GM23248 (cell line): ENCODE results near the gene GP2. TPM values are rescaled to one million over a fixed set of nuclear protein-coding genes. Genes with fewer than 3 reads are reported as not detected.

ENCODE experiments used
- DNase-seq: peaks from one replicate; pipeline ENCODE4 v3.0.0-alpha.2; 2015
- H2AFZ ChIP-seq: fragments of 200-600 bp; sonication (generic); 2 replicates; pipeline ENCODE4 v1.6.1; 2016; ENCODE audit warnings: antibody characterized with exemption
- H3F3A ChIP-seq: fragments of 200-600 bp; sonication (generic); 2 replicates; pipeline ENCODE4 v1.6.1; 2016; ENCODE audit warnings: mild to moderate bottlenecking, antibody characterized with exemption, mixed run types; ENCODE audit not compliant: insufficient read depth
- H3K27ac ChIP-seq: fragments of 200-600 bp; sonication (generic); 2 replicates; pipeline ENCODE4 v1.5.1; 2016; ENCODE audit warnings: mild to moderate bottlenecking
- H3K27me3 ChIP-seq: fragments of 200-600 bp; sonication (generic); replicated peaks from 2 replicates; pipeline ENCODE4 v1.6.1; 2016; ENCODE audit warnings: mild to moderate bottlenecking; ENCODE audit not compliant: insufficient read depth
- H3K36me3 ChIP-seq: fragments of 200-600 bp; sonication (generic); 2 replicates; pipeline ENCODE4 v1.6.1; 2016; ENCODE audit warnings: low read depth, mild to moderate bottlenecking
- H3K4me1 ChIP-seq: fragments of 200-600 bp; sonication (generic); 2 replicates; pipeline ENCODE4 v1.6.1; 2016; ENCODE audit warnings: mild to moderate bottlenecking; ENCODE audit not compliant: insufficient read depth
- H3K4me2 ChIP-seq: fragments of 200-600 bp; sonication (generic); one replicate; pipeline ENCODE4 v1.6.1; 2016; ENCODE audit warnings: mild to moderate bottlenecking; ENCODE audit not compliant: unreplicated experiment
- H3K4me3 ChIP-seq: fragments of 200-600 bp; sonication (generic); 2 replicates; pipeline ENCODE4 v1.5.1; 2016; ENCODE audit warnings: mild to moderate bottlenecking
- H3K79me2 ChIP-seq: fragments of 200-600 bp; sonication (generic); 2 replicates; pipeline ENCODE4 v1.6.1; 2016; ENCODE audit warnings: mild to moderate bottlenecking; ENCODE audit not compliant: insufficient read depth
- H3K9ac ChIP-seq: fragments of 200-600 bp; sonication (generic); 2 replicates; pipeline ENCODE4 v1.6.1; 2016; ENCODE audit warnings: mild to moderate bottlenecking
- H3K9me2 ChIP-seq: fragments of 200-600 bp; sonication (generic); 2 replicates; pipeline ENCODE4 v1.6.1; 2016; ENCODE audit warnings: mixed run types, mild to moderate bottlenecking, moderate library complexity; ENCODE audit not compliant: insufficient read depth
- H3K9me3 ChIP-seq: fragments of 200-600 bp; sonication (generic); one replicate; pipeline ENCODE4 v1.6.1; 2017; ENCODE audit warnings: low read depth
- H4K20me1 ChIP-seq: fragments of 200-600 bp; sonication (generic); 2 replicates; pipeline ENCODE4 v1.6.0; 2016; ENCODE audit not compliant: insufficient read depth
- EZH2 ChIP-seq: fragments of 200-600 bp; sonication (generic); IDR thresholded peaks from 2 replicates; pipeline ENCODE4 v1.6.1; 2018; ENCODE audit warnings: antibody characterized with exemption, mild to moderate bottlenecking; ENCODE audit not compliant: insufficient read depth, poor library complexity, severe bottlenecking
- EZH2phosphoT487 ChIP-seq: fragments of 200-600 bp; sonication (generic); IDR thresholded peaks from 2 replicates; pipeline ENCODE4 v1.6.1; 2018; ENCODE audit warnings: antibody characterized with exemption, moderate library complexity, mild to moderate bottlenecking, low read depth; ENCODE audit not compliant: insufficient read depth
- WGBS, 2 experiments: methylation state at CpG; one replicate each; pipeline ENCODE4 v1.1.6; 2015 to 2017; ENCODE audit warnings: low lambda C conversion rate in 2 of 2, low coverage in 1 of 2; ENCODE audit errors: missing lambda C conversion rate in 2 of 2; 5-methylcytosine and 5-hydroxymethylcytosine counted together
- in situ Hi-C: fragments of 300-500 bp; cut with MboI; formaldehyde crosslinking; loops from 2 replicates; pipeline ENCODE4 v1.15.0; 2020
- polyA plus RNA-seq: library from polyadenylated mRNA; unstranded; fragments of >200 nt; fragmentation: Nextera tagmentation; extraction: Ambion mirVana; gene quantifications from 2 replicates; pipeline ENCODE4 v1.2.1, GENCODE V29; 2016
- total RNA-seq: library from RNA; depleted of rRNA; stranded (reverse); fragments of >200 nt; shearing (Covaris generic); gene quantifications from 2 replicates; pipeline ENCODE4 v1.2.3, GENCODE V29; 2014; rRNA removed

GP2 gene
- total RNA-seq = not detected in 2 replicates
- polyA plus RNA-seq = not detected in 2 replicates

DNA sequence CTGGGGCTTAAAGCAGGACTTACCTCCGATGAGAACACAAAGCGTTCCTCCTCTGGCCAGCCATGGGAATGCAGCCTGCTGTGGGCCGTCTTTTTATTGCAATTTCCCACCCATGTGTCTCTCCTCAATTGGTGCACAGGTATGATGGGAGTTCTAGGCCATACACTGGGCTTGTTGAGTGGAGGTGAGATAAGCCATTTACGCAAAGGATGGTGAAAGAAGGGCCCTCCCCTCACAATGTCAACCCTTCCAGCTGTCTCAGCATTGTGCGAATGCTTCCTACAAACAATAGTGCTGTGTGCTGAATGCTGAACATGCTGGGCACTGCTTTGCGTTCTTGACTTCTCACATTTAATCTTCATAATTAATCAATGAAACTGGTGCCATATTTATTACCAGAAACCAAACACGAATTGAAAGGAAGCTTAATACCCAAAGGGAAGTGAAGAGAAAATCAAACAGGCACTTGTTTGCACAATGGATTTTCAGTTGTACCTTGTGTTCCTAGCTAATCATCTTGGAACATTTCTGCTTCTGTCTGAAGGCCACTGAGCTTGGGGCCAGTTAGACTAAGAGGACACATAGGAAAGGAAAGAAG lies at the start of gene GP2:
Gene GP2, minus strand, starts transcription at position 70 of the 598 bp plus-strand sequence. CDS start 1,082 bp downstream, outside the sequence.
- in situ Hi-C loops = no loop called here
- H3K4me1 ChIP-seq = no peaks in the 10 kb centered on the region
- no peak within 1 kb of the TSS for H2AFZ ChIP-seq
- no peaks in the 10 kb centered on the region for H3K9me2 ChIP-seq
- H3K4me3 ChIP-seq = no peak within 1 kb of the TSS
- DNase-seq = no peak
- TF ChIP-seq EZH2 (no peak), EZH2phosphoT487 (no peak)
- no peaks in the 10 kb centered on the region for H3K36me3 ChIP-seq
- no peak within 1 kb of the TSS for H3K27ac ChIP-seq
- no peaks in the 10 kb centered on the region for H3K27me3 ChIP-seq
- no peaks in the 10 kb centered on the region for H3K9me3 ChIP-seq
- WGBS, 2 experiments = 37 to 44% methylated on average over 7 of the region's 7 CpGs
- H3K9ac ChIP-seq = no peak within 1 kb of the TSS
- no peaks in the 10 kb centered on the region for H4K20me1 ChIP-seq
- H3K4me2 ChIP-seq = no peak within 1 kb of the TSS
- no peaks in the 10 kb centered on the region for H3F3A ChIP-seq
- no peaks in the 10 kb centered on the region for H3K79me2 ChIP-seq

DNA sequence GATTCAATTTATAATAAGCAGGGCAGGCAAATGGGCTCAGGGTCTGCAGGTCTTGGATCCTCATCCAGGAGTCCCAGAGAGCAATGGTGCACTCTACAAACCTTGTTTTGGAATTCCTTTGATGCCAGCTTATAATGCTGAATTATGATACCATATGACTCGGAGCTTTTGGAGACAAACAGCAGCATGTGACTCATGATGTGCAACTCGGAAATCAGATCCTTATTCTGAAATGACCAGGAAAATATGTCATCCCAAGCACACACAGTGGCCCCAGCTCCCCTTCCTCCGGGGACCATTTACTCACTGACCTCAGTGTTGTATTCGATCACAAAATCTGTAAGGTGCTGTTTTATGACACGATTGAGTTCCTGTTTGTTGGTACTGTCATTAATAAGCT lies 45.4 kb upstream of the GP2 start:
- Histone ChIP-seq H3F3A (no peaks in the 10 kb centered on the region), H3K79me2 (no peaks in the 10 kb centered on the region), H3K27ac (no peak overlapping the region), H2AFZ (no peak overlapping the region), H3K9me3 (no peaks in the 10 kb centered on the region), H3K9ac (no peak overlapping the region), H4K20me1 (no peaks in the 10 kb centered on the region), H3K4me3 (no peak overlapping the region), H3K27me3 (no peaks in the 10 kb centered on the region), H3K36me3 (no peaks in the 10 kb centered on the region), H3K9me2 (no peaks in the 10 kb centered on the region), H3K4me1 (no peaks in the 10 kb centered on the region), H3K4me2 (no peak overlapping the region)
- no peak for TF ChIP-seq EZH2phosphoT487
- TF ChIP-seq EZH2 = no peak
- peak; percentile 16 for DNase-seq
- WGBS, 2 experiments = 19 to 25% methylated on average over 5 of the region's 5 CpGs
- in situ Hi-C loops = no loop called here

DNA sequence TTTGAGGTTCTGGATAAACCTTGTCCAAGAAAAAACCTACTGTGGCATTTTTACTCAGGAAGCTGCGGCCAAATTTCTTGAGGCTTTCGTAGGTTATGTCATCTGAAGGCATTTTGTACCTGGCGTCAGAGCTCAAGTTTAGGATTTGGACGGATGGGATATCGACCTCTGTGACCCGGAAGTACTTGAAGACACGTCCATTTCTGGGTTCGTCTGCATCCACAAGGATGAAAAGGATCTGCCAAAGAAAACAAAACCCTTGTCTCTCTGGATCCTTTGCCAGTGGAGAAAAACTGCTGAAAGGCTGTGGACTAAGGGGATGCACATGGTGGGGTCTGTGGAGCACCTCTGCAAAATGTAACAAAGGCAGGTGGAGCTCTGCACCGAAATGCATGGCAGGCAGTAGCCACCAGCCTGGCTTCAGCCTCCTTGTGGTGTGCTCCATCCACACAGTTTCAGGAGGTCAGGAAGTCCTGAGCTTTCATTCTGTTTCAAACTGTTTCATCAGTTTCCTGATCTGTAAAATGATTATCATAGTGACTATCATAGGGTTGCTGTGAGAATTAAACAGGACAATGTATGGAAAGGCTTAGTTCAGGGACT lies 42.2 kb upstream of the GP2 start:
- DNase-seq = no peak
- Histone ChIP-seq H3K4me3 (no peak overlapping the region), H3K27me3 (no peaks in the 10 kb centered on the region), H3K79me2 (no peaks in the 10 kb centered on the region), H4K20me1 (no peaks in the 10 kb centered on the region), H3K27ac (no peak overlapping the region), H3K9me3 (no peaks in the 10 kb centered on the region), H3K9ac (no peak overlapping the region), H3F3A (no peaks in the 10 kb centered on the region), H3K36me3 (no peaks in the 10 kb centered on the region), H3K4me1 (no peaks in the 10 kb centered on the region), H2AFZ (no peak overlapping the region), H3K4me2 (no peak overlapping the region), H3K9me2 (no peaks in the 10 kb centered on the region)
- 21 to 24% methylated on average over 9 of the region's 9 CpGs for WGBS, 2 experiments
- TF ChIP-seq EZH2phosphoT487 = no peak
- TF ChIP-seq EZH2 = no peak
- in situ Hi-C loops = no loop called here

DNA sequence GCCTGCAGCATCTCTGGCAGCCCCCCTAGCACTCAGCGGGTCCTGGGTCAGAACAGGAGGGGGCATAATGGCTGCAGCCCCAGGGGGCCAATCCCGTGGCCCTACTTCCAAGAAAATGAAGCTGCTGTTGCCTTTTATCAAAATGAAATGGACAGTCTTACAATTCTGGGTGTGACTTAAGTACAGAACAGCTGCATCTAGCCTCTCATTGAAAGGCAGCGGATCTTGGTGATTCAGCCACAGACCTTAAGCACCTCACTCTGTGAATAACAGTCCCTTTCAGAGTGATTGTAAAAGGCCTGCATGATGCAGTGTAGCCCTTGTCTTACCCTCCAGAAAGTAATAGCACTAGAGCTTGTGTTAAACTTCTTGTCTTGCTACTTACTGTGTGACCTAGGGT lies 36.7 kb upstream of the GP2 start:
- Histone ChIP-seq H3K36me3 (no peaks in the 10 kb centered on the region), H3K9me2 (no peaks in the 10 kb centered on the region), H3K4me1 (no peaks in the 10 kb centered on the region), H3K4me2 (no peak overlapping the region), H3K9ac (no peak overlapping the region), H3K27ac (no peak overlapping the region), H3K27me3 (no peaks in the 10 kb centered on the region), H3K4me3 (no peak overlapping the region), H3K9me3 (no peaks in the 10 kb centered on the region), H3F3A (no peaks in the 10 kb centered on the region), H2AFZ (no peak overlapping the region), H4K20me1 (no peaks in the 10 kb centered on the region), H3K79me2 (no peaks in the 10 kb centered on the region)
- WGBS, 2 experiments = 23 to 30% methylated on average over 3 of the region's 3 CpGs
- in situ Hi-C loops = no loop called here
- DNase-seq = no peak
- TF ChIP-seq EZH2phosphoT487 (no peak), EZH2 (no peak)
